Activated T-cell treated with anti-CD3 and anti-CD28 coated beads, Interleukin-2, amount 50 U/mL, for 4 hours (primary cell): ENCODE results near the gene GPRC5B. TPM values are rescaled to one million over a fixed set of nuclear protein-coding genes. Genes with fewer than 3 reads are reported as not detected.

Experiments used
- ATAC-seq, 2 donors: fragments of 200-7000 bp; cut with Tn5 transposase; one replicate each; pipeline ENCODE4 v1.10.0; 2021
- DNase-seq: peaks from one replicate; pipeline ENCODE4 v3.0.0-alpha.2; 2020
- H3K27me3 Mint-ChIP-seq: one replicate; pipeline ENCODE4 v1.8.0; 2021; ENCODE audit warnings: low read depth, mixed read lengths
- H3K36me3 Mint-ChIP-seq: one replicate; pipeline ENCODE4 v1.8.0; 2022; ENCODE audit warnings: mixed read lengths; ENCODE audit not compliant: insufficient read depth
- H3K4me1 Mint-ChIP-seq: one replicate; pipeline ENCODE4 v1.8.0; 2021; ENCODE audit warnings: low read depth, mixed read lengths
- H3K4me3 Mint-ChIP-seq: one replicate; pipeline ENCODE4 v1.8.0; 2021; ENCODE audit warnings: mild to moderate bottlenecking, moderate library complexity, mixed read lengths
- H3K9me3 Mint-ChIP-seq: one replicate; pipeline ENCODE4 v1.8.0; 2021; ENCODE audit warnings: mixed read lengths
- total RNA-seq, 3 donors: library from RNA; stranded (reverse); gene quantifications; one replicate each; pipeline ENCODE4 v1.2.1, GENCODE V29; 2021

Gene GPRC5B
- total RNA-seq, 3 donors from 2014 or later, result 0.27 to 0.66 (median 0.40) TPM

- Mint-ChIP-seq H3K9me3 (no peaks in the 10 kb centered on the region), H3K36me3 (peaks cover 4% of the 10 kb centered on the region), H3K4me3 (no peak overlapping the region), H3K4me1 (no peaks in the 10 kb centered on the region), H3K27me3 (no peaks in the 10 kb centered on the region)
- DNase-seq (no peak), ATAC-seq (no peak)
Measured at GRCh38 chr16:19853132-19853741, 31.4 kb downstream of the GPRC5B start.

GRCh38 chr16:19851476-19851875 is 33.2 kb downstream of the GPRC5B start:
- Mint-ChIP-seq H3K4me3 (no peak overlapping the region), H3K9me3 (no peaks in the 10 kb centered on the region), H3K36me3 (peaks cover 3% of the 10 kb centered on the region), H3K4me1 (no peaks in the 10 kb centered on the region), H3K27me3 (no peaks in the 10 kb centered on the region)
- DNase-seq, result no peak
- ATAC-seq, result no peak

- Mint-ChIP-seq H3K36me3 (no peaks in the 10 kb centered on the region), H3K4me1 (no peaks in the 10 kb centered on the region)
- no peak for ATAC-seq
Measured at GRCh38 chr16:19850131-19850817, 34.4 kb downstream of the GPRC5B start.

DNA sequence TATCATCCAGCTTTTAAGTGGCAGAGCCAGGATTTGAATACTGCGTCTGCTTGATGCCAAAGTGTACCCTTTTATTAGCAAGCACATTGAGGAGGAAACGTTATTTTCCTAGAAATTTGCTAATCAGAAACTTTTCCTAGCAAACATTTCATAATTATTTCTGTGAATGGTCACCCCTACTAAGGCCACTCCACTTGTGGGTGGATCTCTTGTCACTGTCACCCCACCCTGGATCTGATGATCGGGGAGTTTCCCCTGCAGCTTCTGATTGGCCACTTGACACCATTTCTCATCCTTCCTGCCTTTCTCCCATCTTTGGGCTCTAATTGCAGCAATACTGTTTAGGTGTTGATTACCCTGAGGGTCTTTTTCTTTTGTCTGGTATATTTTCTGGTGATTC is 35.9 kb downstream of the GPRC5B start:
- ATAC-seq, result no peak
- no peaks in the 10 kb centered on the region for H3K4me1 Mint-ChIP-seq

More at GRCh38 chr16:19850131-19850817, 34.4 kb downstream of the GPRC5B start:
- Mint-ChIP-seq H3K4me3 (no peak overlapping the region), H3K9me3 (no peaks in the 10 kb centered on the region), H3K27me3 (no peaks in the 10 kb centered on the region)
- no peak for DNase-seq

GRCh38 chr16:19846436-19846835 is 38.2 kb downstream of the GPRC5B start:
- Mint-ChIP-seq H3K36me3 (no peaks in the 10 kb centered on the region), H3K27me3 (no peaks in the 10 kb centered on the region), H3K4me1 (no peaks in the 10 kb centered on the region), H3K9me3 (no peaks in the 10 kb centered on the region), H3K4me3 (no peak overlapping the region)
- ATAC-seq, result no peak
- no peak for DNase-seq

More for the DNA sequence above, 35.9 kb downstream of the GPRC5B start:
- no peaks in the 10 kb centered on the region for H3K9me3 Mint-ChIP-seq
- no peaks in the 10 kb centered on the region for H3K36me3 Mint-ChIP-seq
- H3K4me3 Mint-ChIP-seq, result no peak overlapping the region
- no peak for DNase-seq
- no peaks in the 10 kb centered on the region for H3K27me3 Mint-ChIP-seq

- Mint-ChIP-seq H3K4me3 (no peak overlapping the region), H3K9me3 (no peaks in the 10 kb centered on the region), H3K4me1 (no peaks in the 10 kb centered on the region), H3K27me3 (no peaks in the 10 kb centered on the region), H3K36me3 (no peaks in the 10 kb centered on the region)
- ATAC-seq (no peak), DNase-seq (no peak)
Measured at GRCh38 chr16:19844945-19845641, 39.6 kb downstream of the GPRC5B start.

GRCh38 chr16:19843371-19843770 is 41.3 kb downstream of the GPRC5B start:
- no peaks in the 10 kb centered on the region for H3K9me3 Mint-ChIP-seq
- H3K36me3 Mint-ChIP-seq, result no peaks in the 10 kb centered on the region
- no peaks in the 10 kb centered on the region for H3K4me1 Mint-ChIP-seq
- ATAC-seq (no peak), DNase-seq (no peak)
- no peak overlapping the region for H3K4me3 Mint-ChIP-seq
- H3K27me3 Mint-ChIP-seq, result no peaks in the 10 kb centered on the region

GRCh38 chr16:19842426-19843157 is 42.1 kb downstream of the GPRC5B start:
- H3K4me1 Mint-ChIP-seq, result no peaks in the 10 kb centered on the region
- no peaks in the 10 kb centered on the region for H3K9me3 Mint-ChIP-seq
- H3K36me3 Mint-ChIP-seq, result no peaks in the 10 kb centered on the region
- H3K4me3 Mint-ChIP-seq, result no peak overlapping the region
- ATAC-seq, result no peak
- peaks cover 2% of the 10 kb centered on the region for H3K27me3 Mint-ChIP-seq
- DNase-seq, result no peak

DNA sequence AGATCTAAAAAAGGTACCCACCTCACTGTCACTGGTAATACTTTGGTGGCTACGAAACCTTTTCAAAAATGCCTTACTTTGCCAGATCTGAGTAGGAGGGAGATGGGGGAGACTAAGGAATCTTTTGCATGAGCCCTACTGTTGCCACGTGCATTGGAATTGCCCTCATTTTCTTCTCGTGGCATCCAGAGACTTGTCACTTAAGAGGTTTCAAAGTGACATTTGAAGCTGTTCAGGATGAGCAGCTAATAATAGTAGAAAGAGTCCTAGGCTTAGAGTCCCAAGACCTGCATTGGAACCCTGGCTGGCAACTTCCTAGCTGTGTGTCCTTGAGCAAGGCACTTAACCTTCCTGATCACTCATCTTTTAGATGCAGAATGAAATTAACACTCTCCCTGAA is 43.5 kb downstream of the GPRC5B start:
- no peak for DNase-seq
- peaks cover 2% of the 10 kb centered on the region for H3K27me3 Mint-ChIP-seq
- no peak for ATAC-seq
- H3K4me1 Mint-ChIP-seq, result no peaks in the 10 kb centered on the region
- no peak overlapping the region for H3K4me3 Mint-ChIP-seq
- H3K9me3 Mint-ChIP-seq, result no peaks in the 10 kb centered on the region
- no peaks in the 10 kb centered on the region for H3K36me3 Mint-ChIP-seq

DNA sequence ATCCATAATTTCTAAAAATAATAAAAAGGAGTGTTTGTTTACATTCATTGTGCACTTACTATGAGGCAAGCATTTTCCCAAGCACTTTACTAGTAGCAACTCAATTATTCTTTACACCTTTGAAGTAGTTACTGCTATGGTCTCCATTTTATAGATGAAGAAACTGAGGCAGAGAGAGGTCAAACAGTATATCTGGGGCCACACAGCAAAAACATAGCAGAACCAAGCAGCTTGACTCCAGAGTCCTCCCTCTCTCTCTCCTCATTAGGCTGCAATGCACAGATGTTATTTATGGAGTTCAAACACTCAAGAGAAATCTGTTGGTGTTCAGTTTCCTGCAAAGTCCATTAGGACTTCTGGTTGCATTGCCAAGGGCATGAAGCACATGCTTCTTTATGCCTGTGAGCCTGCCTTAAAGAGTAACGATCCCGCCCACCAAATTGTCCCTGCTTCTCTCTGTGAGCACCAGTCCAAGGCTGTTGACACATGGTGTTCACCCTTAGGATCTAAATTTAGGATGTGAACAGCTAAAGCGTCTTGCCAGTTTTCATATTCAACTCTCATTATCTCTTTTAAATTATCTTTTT is 44.0 kb downstream of the GPRC5B start:
- Mint-ChIP-seq H3K36me3 (no peaks in the 10 kb centered on the region), H3K4me1 (no peaks in the 10 kb centered on the region), H3K27me3 (peaks cover 2% of the 10 kb centered on the region), H3K4me3 (no peak overlapping the region), H3K9me3 (no peaks in the 10 kb centered on the region)
- DNase-seq, result no peak
- ATAC-seq, result no peak

GRCh38 chr16:19837984-19838707 is 46.5 kb downstream of the GPRC5B start:
- H3K9me3 Mint-ChIP-seq, result no peaks in the 10 kb centered on the region
- H3K27me3 Mint-ChIP-seq, result peaks cover 2% of the 10 kb centered on the region
- no peaks in the 10 kb centered on the region for H3K4me1 Mint-ChIP-seq
- DNase-seq, result no peak
- ATAC-seq, result no peak
- no peaks in the 10 kb centered on the region for H3K36me3 Mint-ChIP-seq
- no peak overlapping the region for H3K4me3 Mint-ChIP-seq

GRCh38 chr16:19837331-19837980 is 47.2 kb downstream of the GPRC5B start:
- ATAC-seq (no peak), DNase-seq (no peak)
- H3K4me3 Mint-ChIP-seq, result no peak overlapping the region
- peaks cover 2% of the 10 kb centered on the region for H3K27me3 Mint-ChIP-seq
- no peaks in the 10 kb centered on the region for H3K36me3 Mint-ChIP-seq
- H3K9me3 Mint-ChIP-seq, result no peaks in the 10 kb centered on the region
- no peaks in the 10 kb centered on the region for H3K4me1 Mint-ChIP-seq

- no peaks in the 10 kb centered on the region for H3K4me1 Mint-ChIP-seq
Measured at GRCh38 chr16:19835968-19836421, 48.7 kb downstream of the GPRC5B start.

More at GRCh38 chr16:19835968-19836421, 48.7 kb downstream of the GPRC5B start:
- Mint-ChIP-seq H3K27me3 (peaks cover 2% of the 10 kb centered on the region), H3K4me3 (no peak overlapping the region), H3K36me3 (no peaks in the 10 kb centered on the region), H3K9me3 (no peaks in the 10 kb centered on the region)
- DNase-seq, result no peak
- no peak for ATAC-seq
